ENCODE data around the gene ANKS6. TPM values are rescaled to one million over a fixed set of nuclear protein-coding genes. Genes with fewer than 3 reads are reported as not detected.

The ANKS6 gene
- total RNA-seq, 3 donors from 2014 or later, result 5.6 to 23.3 (median 17.3) TPM

DNA sequence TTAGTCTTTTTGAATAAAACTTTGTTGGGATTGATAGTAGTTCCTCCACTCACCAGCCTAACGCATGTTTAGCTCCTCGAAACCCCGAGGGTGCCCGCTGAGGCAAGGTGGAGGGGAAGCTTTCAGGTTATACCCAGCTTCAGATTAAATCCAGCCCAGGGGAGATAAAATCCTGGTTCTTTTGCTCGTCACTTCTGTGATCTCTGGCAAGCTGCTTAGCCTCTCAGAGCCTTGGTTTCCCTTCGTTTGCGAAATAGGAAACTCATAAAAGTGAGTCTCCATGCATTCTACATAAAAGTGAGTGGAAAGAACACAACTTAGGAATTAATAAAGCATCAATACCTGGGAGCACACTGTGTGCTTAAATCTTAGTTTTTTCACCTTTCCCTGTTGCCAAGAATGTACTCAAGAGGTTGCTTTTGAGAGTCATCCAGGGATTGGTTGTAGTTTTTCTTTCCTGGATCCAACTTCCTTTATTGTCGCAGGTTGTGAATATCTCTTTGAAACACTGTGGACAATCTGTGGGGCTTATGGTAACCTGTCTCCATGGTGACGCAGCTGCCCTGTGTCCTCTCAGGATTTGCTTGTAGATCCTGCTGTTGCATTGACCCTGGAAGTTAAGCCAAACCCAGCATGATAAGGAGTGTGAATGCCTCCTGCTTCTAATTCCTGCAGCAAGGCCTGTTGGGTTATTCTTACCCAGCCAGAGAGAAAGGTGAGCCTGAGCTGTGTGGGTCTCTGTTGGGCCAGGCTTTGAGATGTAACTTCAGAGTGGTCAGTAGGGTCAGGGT, 13.2 kb upstream of the ANKS6 start:
- TF ChIP-seq POLR2AphosphoS5 (IDR thresholded peaks at IDR 0.05) (no peak), POLR2A (IDR thresholded peaks at IDR 0.05) (no peak)
- TF ChIP-seq, protein P1, sequence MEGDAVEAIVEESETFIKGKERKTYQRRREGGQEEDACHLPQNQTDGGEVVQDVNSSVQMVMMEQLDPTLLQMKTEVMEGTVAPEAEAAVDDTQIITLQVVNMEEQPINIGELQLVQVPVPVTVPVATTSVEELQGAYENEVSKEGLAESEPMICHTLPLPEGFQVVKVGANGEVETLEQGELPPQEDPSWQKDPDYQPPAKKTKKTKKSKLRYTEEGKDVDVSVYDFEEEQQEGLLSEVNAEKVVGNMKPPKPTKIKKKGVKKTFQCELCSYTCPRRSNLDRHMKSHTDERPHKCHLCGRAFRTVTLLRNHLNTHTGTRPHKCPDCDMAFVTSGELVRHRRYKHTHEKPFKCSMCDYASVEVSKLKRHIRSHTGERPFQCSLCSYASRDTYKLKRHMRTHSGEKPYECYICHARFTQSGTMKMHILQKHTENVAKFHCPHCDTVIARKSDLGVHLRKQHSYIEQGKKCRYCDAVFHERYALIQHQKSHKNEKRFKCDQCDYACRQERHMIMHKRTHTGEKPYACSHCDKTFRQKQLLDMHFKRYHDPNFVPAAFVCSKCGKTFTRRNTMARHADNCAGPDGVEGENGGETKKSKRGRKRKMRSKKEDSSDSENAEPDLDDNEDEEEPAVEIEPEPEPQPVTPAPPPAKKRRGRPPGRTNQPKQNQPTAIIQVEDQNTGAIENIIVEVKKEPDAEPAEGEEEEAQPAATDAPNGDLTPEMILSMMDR (IDR thresholded peaks at IDR 0.05), result no peak
- H3K27me3 ChIP-seq, result peaks cover 0 to 46% of the 10 kb centered on the region in 2 donors
- no peaks in the 10 kb centered on the region for H3K36me3 ChIP-seq
- no peak overlapping the region for H3K4me3 ChIP-seq
- no peaks in the 10 kb centered on the region for H3K9me3 ChIP-seq
- peaks cover 0 to 16% of the 10 kb centered on the region in 2 donors for H3K4me1 ChIP-seq
- intact Hi-C loops (cut with DNase I; ENCODE audit: low total_unique reads), result no loop called here
- H3K27ac ChIP-seq, result no peak overlapping the region
- DNase-seq (ENCODE audit: low spot score in 2 of 2), result no peak

DNA sequence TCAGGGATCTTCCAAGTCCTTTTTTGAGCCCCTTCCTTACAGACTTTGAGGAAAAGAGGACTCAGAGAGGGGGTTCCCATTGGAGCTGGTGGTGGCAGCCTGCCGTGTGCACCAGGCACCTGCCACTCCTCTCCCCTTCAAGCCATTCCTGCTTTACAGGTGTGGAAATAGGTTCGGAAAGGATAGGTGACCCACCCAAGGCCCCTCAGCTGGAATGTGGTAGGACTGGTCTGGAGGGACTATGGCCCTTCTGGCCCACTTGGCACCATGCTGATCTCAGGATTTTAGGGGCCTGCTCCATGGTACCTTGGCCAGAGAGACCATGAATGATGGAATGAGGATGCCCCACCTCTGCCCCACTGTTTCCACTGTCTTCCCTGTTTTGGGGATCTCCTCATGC, 12.5 kb upstream of the ANKS6 start:
- no peaks in the 10 kb centered on the region for H3K36me3 ChIP-seq
- peaks cover 0 to 16% of the 10 kb centered on the region in 2 donors for H3K4me1 ChIP-seq
- H3K27ac ChIP-seq, result no peak overlapping the region
- no peak for DNase-seq (ENCODE audit: low spot score in 2 of 2)
- H3K4me3 ChIP-seq, result peak overlapping the region in 2 of 3 donors; percentile 56 to 64
- intact Hi-C loops (cut with DNase I; ENCODE audit: low total_unique reads), result no loop called here
- peaks cover 0 to 40% of the 10 kb centered on the region in 2 donors for H3K27me3 ChIP-seq
- TF ChIP-seq, protein P1 (IDR thresholded peaks at IDR 0.05), result no peak
- H3K9me3 ChIP-seq, result no peaks in the 10 kb centered on the region

DNA sequence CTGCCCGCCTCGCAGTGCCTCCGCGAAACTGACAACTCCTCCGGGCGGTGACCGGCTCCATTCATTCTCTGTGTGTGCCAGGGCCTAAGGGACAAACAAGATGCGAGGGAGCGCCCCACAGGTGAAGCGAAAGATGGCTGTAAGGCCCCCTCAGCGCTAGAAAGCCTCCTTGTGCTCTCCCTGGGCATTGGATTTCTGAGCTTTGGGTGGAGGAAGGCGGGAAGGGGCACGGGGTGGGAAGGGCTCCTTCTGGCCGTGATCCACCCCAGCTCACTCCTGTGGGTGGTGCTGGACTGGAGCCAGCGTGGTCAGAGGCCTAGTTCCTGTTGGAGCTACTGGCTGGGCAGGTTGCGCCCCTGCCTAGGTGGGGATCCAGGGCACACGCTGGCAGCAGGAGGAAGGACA, 12.1 kb upstream of the ANKS6 start:
- Histone ChIP-seq H3K36me3 (no peaks in the 10 kb centered on the region), H3K4me1 (peaks cover 0 to 16% of the 10 kb centered on the region in 2 donors), H3K27ac (no peak overlapping the region), H3K27me3 (peaks cover 0 to 43% of the 10 kb centered on the region in 2 donors), H3K4me3 (peak overlapping the region; percentile 52 to 64 (median 56)), H3K9me3 (no peaks in the 10 kb centered on the region)
- intact Hi-C loops (cut with DNase I; ENCODE audit: low total_unique reads), result no loop called here
- no peak for TF ChIP-seq POLR2AphosphoS5 (IDR thresholded peaks at IDR 0.05)
- TF ChIP-seq, protein P1 (IDR thresholded peaks at IDR 0.05), result no peak
- TF ChIP-seq POLR2A (IDR thresholded peaks at IDR 0.05), result no peak
- DNase-seq (ENCODE audit: low spot score in 2 of 2), result no peak

DNA sequence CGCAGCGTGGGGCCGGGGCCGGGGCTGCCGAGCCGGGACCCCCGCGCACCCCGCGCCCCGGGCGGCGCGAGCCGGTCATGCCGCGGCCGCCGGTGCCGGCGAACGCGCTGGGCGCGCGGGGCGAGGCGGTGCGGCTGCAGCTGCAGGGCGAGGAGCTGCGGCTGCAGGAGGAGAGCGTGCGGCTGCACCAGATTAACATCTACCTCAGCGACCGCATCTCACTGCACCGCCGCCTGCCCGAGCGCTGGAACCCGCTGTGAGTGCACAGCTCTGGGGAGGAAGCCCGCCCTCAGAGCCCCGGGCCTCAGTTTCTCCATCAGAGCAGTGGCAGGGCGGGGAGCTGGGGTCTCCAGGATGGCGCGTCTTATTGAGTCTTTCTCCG, 11.4 kb upstream of the ANKS6 start:
- Histone ChIP-seq H3K4me3 (peak overlapping the region; percentile 52 to 64 (median 56)), H3K4me1 (peaks cover 0 to 16% of the 10 kb centered on the region in 2 donors), H3K9me3 (no peaks in the 10 kb centered on the region), H3K27me3 (peaks cover 0 to 49% of the 10 kb centered on the region in 2 donors), H3K27ac (no peak overlapping the region), H3K36me3 (no peaks in the 10 kb centered on the region)
- DNase-seq (ENCODE audit: low spot score in 2 of 2), result no peak
- intact Hi-C loops (cut with DNase I; ENCODE audit: low total_unique reads), result no loop called here
- TF ChIP-seq, protein P1 (IDR thresholded peaks at IDR 0.05), result no peak
- TF ChIP-seq POLR2AphosphoS5 (IDR thresholded peaks at IDR 0.05) (no peak), POLR2A (IDR thresholded peaks at IDR 0.05) (no peak)

DNA sequence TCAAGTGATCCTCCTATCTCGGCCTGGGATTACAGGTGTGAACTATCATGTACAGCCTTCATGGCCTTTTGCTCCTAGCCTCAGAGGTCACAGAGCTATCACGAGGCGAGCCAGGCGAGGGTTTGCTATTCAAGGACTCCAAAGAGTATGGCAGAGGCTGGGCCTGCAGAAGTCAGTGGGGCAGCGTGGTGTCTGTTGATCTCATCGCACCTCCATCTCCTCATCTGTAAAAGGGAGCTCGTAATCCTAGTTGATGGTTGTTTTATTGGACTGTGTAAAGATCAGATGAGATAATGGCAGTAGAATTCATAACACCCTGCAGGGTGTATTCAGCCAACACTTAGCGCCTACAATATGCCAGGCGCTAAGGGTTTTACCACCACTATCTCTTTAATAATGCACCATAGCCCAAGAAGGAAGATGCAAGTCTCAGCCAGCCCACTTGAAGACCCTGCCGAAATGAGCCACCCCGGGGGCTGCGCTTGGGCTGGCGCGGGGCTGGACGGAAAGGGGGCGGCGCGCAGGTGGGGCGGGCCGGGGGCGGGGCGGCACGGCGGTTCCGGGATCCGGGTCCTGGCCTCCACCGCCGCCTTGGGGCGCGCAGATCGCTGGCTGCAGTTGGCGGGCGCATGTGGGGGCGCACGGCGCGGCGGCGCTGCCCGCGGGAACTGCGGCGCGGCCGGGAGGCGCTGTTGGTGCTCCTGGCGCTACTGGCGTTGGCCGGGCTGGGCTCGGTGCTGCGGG, 10.9 kb upstream of the ANKS6 start, which contains the start of gene GALNT12:
TSS of gene GALNT12 (plus strand) at position 601 of the 744 bp plus-strand sequence. CDS start at position 630, 29 bp downstream.
- TF ChIP-seq, protein P1 (IDR thresholded peaks at IDR 0.05), result no peak
- TF ChIP-seq POLR2A (IDR thresholded peaks at IDR 0.05) (no peak), POLR2AphosphoS5 (IDR thresholded peaks at IDR 0.05) (no peak)
- Histone ChIP-seq H3K9me3 (no peaks in the 10 kb centered on the region), H3K27me3 (peaks cover 0 to 53% of the 10 kb centered on the region in 2 donors), H3K4me3 (peak within 1 kb of the TSS; percentile 52 to 64 (median 56)), H3K4me1 (peaks cover 0 to 16% of the 10 kb centered on the region in 2 donors), H3K27ac (peak within 1 kb of the TSS in 1 of 2 donors; percentile 3), H3K36me3 (no peaks in the 10 kb centered on the region)
- intact Hi-C loops (cut with DNase I; ENCODE audit: low total_unique reads), result no loop called here
- DNase-seq (ENCODE audit: low spot score in 2 of 2), result no peak

Measured in breast epithelium (tissue), 4 donors.